ENCODE data around the gene MRPL19. TPM values are rescaled to one million over a fixed set of nuclear protein-coding genes. Genes with fewer than 3 reads are reported as not detected.

Gene MRPL19
- 10 to 100 TPM; 42.7 to 43.5 TPM for total RNA-seq
- long read RNA-seq, donor 1, transcript MRPL19-202 (6 exons, 3,479 nt), result major isoform, 12 of 20 reads
- long read RNA-seq, donor 1, partial matches to known transcripts, result 1 of 20 reads
- long read RNA-seq, donor 1, other reads (novel, unspliced or antisense), result 7 of 20 reads
- long read RNA-seq, donor 2, transcript MRPL19-202 (6 exons, 3,479 nt), result major isoform, 35 of 44 reads
- long read RNA-seq, donor 2, partial matches to known transcripts, result 1 of 44 reads
- long read RNA-seq, donor 2, other reads (novel, unspliced or antisense), result 6 of 44 reads

DNA sequence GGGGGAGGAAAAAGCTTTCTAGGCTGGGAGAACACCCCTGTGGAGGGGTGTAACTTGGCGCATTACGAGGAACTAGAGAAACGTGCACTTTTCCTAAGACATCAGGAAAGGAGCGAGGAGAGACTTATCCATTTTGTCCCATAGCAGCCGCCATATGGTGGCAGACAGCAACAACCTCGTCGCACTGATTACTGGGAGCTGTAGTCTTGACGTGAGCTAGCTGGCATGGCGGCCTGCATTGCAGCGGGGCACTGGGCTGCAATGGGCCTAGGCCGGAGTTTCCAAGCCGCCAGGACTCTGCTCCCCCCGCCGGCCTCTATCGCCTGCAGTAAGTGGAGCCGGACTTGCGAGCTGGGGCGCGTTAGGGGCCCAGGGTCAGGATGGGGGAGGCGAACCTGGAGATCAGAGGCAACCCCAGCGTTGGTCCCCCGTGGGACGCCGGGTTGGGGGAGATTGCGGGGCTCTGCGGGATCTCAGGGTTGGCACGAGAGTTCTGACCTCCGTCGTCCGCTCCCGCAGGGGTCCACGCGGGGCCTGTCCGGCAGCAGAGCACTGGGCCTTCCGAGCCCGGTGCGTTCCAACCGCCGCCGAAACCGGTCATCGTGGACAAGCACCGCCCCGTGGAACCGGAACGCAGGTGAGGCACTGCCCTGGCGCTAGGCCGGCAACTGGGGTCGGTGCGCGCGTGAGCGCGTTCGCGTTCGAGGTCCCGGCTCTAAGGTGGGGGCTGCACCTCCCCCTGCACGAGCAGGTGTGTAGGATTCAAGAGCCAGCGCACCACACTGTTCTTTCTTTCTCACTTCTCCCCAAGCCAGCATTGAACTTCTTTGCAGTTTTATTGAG, at the start of gene MRPL19:
TSS of gene MRPL19 (plus strand) at position 201 of the 843 bp plus-strand sequence. CDS start at position 226, 25 bp downstream.
- intact Hi-C loops (cut with DNase I), result no loop called here
- peak; percentile 92 for DNase-seq (ENCODE audit: low spot score)

DNA sequence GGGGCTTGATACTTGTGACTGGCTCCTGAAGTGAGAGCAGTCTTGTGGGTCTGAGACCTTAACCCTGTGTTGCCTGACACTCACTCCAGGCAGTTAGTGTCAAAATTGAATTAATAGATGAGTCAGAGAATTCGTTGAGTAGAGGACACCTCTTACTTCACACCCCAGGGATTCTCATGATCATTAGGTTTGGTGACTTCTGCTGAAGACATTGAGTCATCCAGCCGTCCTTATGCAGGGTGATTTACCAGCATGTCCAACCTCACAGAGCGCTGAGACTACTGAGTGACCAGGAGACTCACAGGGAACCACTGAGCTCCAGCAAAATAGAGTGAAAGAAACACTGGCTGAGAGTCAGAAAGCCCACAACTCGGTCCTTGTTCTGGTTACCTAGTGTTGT, 49.8 kb upstream of the MRPL19 start:
- DNase-seq (ENCODE audit: low spot score), result no peak
- intact Hi-C loops (cut with DNase I), result no loop called here

DNA sequence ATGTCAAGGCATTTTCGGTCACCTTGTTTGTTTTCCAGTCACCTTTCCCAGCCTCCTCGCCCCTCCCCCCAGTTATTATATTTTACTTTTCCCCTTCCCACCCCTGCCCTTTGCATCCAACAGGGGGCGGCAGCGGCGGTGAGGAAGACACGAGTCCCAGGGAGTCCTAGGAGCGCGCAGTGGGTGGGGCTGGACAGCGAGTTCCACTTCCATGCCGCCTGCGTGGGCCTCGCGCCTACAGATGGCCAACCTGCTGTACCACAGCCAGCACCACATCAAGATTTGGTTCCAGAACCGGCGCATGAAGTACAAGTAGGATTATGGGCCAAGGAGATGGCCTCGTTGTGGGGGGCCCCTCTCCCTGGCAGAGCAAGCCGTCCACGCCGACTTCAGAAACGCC, 48.6 kb upstream of the MRPL19 start:
- DNase-seq (ENCODE audit: low spot score), result no peak
- intact Hi-C loops (cut with DNase I), result no loop called here

GRCh38 chr2:75598589-75599155, 47.9 kb upstream of the MRPL19 start:
- DNase-seq (ENCODE audit: low spot score), result no peak
- intact Hi-C loops (cut with DNase I), result no loop called here

GRCh38 chr2:75600461-75601011, 46.0 kb upstream of the MRPL19 start:
- DNase-seq (ENCODE audit: low spot score), result no peak
- intact Hi-C loops (cut with DNase I), result loop anchor here in 1 of 2 donors (10.0 kb wide), 1 partner anchor 916 kb away; no protein-coding TSS in a partner anchor

DNA sequence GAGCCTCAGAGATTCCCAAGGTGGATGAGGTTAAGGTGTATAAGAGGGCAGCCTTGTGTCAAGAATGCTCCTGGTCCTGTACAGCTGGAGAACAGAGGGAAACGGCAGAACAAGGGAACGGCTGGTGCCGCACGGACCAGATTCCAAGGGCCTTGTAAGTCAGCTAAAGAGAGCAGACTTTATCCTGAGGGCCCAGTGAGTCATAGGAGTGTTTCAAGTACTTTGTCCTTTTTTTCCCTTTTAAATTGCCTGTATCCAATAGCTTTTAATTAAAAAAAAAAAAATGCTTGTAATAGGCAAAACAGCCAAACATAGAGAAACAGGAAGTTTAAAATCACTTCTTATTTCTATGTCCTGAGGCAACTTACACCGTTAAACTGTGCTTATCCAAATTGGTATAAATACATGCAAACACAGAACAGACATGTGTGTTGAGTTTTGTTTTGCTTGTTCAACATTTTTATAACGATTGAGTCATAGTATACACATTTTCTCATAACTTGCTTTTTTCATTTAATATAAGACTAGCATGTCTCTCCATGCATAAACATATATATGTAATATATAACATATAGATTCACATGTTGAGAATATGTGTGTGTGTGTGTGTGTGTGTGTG, 43.8 kb upstream of the MRPL19 start:
- no peak for DNase-seq (ENCODE audit: low spot score)
- intact Hi-C loops (cut with DNase I), result loop anchor here in 1 of 2 donors (10.0 kb wide), 1 partner anchor 918 kb away; no protein-coding TSS in a partner anchor

- no peak for DNase-seq (ENCODE audit: low spot score)
- intact Hi-C loops (cut with DNase I), result loop anchor here in 1 of 2 donors (10.0 kb wide), 1 partner anchor 919 kb away; no protein-coding TSS in a partner anchor
These were observed 43.1 kb upstream of the MRPL19 start for GRCh38 chr2:75603477-75603876.

DNA sequence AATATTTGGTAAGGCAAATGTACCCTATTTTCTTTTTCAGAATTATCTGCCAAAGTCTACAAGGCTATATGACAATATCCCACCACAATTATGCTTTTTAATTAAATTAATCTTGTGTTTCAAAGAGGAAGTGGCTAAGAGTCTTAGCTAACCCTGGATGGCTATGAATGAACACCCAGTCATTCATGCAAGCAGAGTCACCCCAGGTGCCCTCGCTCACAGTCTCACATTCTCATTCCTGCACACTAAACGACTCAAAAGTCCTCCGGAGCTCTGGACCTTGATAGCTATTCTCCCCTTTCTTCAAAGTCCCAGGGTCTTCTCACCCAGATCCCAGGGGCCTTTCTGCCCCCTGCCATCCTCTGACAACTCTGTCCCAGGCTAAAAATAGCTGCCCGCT, 42.1 kb upstream of the MRPL19 start:
- no peak for DNase-seq (ENCODE audit: low spot score)
- intact Hi-C loops (cut with DNase I), result loop anchor here in 1 of 2 donors (10.0 kb wide), 1 partner anchor 920 kb away; no protein-coding TSS in a partner anchor

DNA sequence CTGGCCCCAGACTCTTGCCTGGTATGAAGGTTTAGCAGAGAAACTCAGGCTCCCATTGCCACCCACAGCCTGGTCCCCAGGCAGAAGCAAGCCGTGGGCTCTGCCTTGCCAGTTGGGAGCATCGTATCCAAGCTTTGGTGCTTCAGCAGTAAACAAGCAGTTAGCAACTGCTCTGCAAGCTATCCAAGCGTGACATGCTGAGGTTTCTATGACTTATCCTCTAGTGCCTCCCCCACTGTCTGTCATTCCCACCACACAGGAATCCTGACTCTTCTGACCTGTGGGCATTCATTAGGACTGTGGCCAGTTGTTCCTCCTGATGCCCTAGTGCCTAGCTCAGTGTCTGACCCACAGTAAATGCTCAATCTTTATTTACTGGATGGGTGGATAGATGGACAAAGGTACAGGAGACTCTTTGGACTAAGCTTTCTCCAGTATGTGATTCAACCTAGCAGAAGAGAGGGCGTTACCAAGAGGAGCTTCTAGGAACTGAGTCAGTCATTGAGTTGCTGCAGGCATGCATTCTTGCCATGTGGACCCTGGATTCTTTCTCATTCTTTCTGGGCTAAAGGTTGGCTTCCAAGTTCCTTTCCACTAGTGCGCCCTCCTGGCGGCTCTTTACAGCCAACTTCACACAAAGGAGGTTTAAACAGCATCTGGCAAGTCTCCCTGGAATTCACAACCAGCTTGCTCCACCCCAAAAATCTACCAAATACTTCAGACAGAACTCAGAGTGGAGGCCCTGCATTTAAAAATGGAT, 40.6 kb upstream of the MRPL19 start:
- no peak for DNase-seq (ENCODE audit: low spot score)
- intact Hi-C loops (cut with DNase I), result loop anchor here in 1 of 2 donors (10.0 kb wide), 1 partner anchor 921 kb away; no protein-coding TSS in a partner anchor

GRCh38 chr2:75606761-75607399, 39.7 kb upstream of the MRPL19 start:
- no peak for DNase-seq (ENCODE audit: low spot score)
- intact Hi-C loops (cut with DNase I), result loop anchor here in 1 of 2 donors (10.0 kb wide), 1 partner anchor 922 kb away; no protein-coding TSS in a partner anchor

DNA sequence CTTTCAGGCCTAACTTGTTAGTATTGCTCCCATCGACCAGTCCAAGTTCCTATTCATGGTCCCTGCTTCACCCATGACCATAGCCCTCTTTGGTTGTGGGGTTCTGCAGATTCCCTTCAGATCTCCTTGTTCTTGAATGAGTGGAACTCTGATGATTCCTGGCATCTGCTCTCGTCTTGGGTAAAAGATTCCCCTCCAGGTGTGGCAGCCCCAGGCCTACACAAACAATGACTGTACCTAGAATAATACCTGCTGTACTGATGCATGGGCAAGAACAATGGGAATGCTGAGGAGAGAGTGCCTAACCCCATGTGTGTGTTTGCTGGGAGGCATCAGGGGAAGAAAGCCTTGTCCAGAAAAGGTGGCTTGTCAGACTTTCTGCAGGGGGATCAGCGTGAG, 39.2 kb upstream of the MRPL19 start:
- no peak for DNase-seq (ENCODE audit: low spot score)
- intact Hi-C loops (cut with DNase I), result loop anchor here in 1 of 2 donors (10.0 kb wide), 1 partner anchor 923 kb away; no protein-coding TSS in a partner anchor

DNA sequence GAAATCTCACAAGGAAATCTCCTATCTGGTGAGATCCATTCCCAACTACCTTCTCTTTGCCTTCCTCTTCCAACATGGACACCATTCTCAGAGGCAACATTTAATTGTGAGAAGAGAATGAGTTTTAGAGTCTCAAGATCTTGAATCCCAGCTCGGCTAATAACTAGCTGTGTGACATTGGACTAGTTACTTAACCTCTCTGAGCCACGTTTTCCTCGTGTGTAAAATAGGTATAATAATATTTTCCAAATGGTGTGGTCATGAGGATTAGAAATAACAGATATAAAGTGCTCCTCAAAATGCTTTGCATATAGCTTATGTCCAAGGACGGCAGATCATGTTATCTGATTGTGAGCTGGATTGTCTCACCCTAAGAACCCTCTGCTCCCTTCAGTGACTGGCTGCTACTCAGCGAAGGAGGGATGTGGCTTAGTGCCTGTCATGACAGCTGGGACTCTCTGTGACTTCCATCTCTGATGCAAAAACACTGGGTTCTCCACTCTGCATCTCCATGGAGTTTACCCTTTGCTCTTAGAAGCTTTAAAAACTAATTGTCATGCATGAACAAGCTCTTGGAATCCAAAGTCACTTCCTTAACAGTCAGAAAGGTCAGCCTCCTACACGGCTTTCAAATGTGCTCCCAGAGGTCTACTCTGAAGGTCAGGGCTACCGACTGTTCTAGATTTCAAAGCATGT, 38.4 kb upstream of the MRPL19 start:
- DNase-seq (ENCODE audit: low spot score), result no peak
- intact Hi-C loops (cut with DNase I), result loop anchor here in 1 of 2 donors (10.0 kb wide), 1 partner anchor 923 kb away; no protein-coding TSS in a partner anchor

GRCh38 chr2:75608684-75609333, 37.8 kb upstream of the MRPL19 start:
- DNase-seq (ENCODE audit: low spot score), result peak; percentile 85
- intact Hi-C loops (cut with DNase I), result loop anchor here in 1 of 2 donors (10.0 kb wide), 1 partner anchor 924 kb away; no protein-coding TSS in a partner anchor

GRCh38 chr2:75609334-75609689, 37.3 kb upstream of the MRPL19 start:
- intact Hi-C loops (cut with DNase I), result loop anchor here in 1 of 2 donors (10.0 kb wide), 1 partner anchor 925 kb away; no protein-coding TSS in a partner anchor
- no peak for DNase-seq (ENCODE audit: low spot score)

GRCh38 chr2:75609937-75610508, 36.6 kb upstream of the MRPL19 start:
- DNase-seq (ENCODE audit: low spot score), result no peak
- intact Hi-C loops (cut with DNase I), result loop anchor here in 1 of 2 donors (10.0 kb wide), 1 partner anchor 925 kb away; no protein-coding TSS in a partner anchor

DNA sequence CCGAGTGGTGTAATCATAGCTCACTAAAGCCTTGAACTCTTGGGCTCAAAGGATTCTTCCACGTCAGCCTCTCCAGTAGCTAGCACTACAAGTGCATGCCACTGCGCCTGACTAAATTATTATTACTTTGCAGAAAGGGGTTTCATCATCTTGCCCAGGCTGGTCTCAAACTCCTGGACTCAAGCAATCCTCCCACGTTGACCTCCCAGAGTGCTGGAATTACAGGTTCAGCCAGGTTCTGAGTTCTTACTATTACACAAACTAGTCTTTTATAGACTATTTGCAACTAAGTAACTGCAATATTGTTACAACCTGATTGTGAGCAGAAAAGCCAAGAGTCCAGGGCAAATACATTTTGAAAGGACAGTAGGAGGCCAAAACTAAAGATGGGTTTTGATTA, 35.9 kb upstream of the MRPL19 start:
- intact Hi-C loops (cut with DNase I), result loop anchor here in 1 of 2 donors (1.0 kb wide), 1 partner anchor 48 kb away; no protein-coding TSS in a partner anchor
- DNase-seq (ENCODE audit: low spot score), result no peak

All from posterior vena cava (tissue), 2 donors.